Stomach (tissue), 9 donors: ENCODE results near the gene KIRREL3. TPM values are rescaled to one million over a fixed set of nuclear protein-coding genes. Genes with fewer than 3 reads are reported as not detected.

ENCODE experiments used
- DNase-seq, 2 donors: peaks; one replicate each; pipeline versions ENCODE4 v3.0.0 to v3.0.0-alpha.2; 2013 to 2019
- H3K27ac ChIP-seq, 5 donors: fragments of 200-600 bp in 4 of 5; sonication (generic) in 4 of 5; one replicate each; pipeline ENCODE4 v1.5.1; 2013 to 2019; ENCODE audit warnings: mild to moderate bottlenecking in 1 of 5, moderate library complexity in 1 of 5
- H3K27me3 ChIP-seq, 3 donors: fragments of 200-600 bp; sonication (generic); one replicate each; pipeline ENCODE4 v1.5.1; 2017 to 2019; ENCODE audit warnings: mixed run types in 1 of 3
- H3K36me3 ChIP-seq, 4 donors: fragments of 200-600 bp; sonication (generic); 1 replicate in 3 of 4; 2 replicates in 1 of 4; pipeline ENCODE4 v1.5.1; 2016 to 2019
- H3K4me1 ChIP-seq, 4 donors: fragments of 200-600 bp; sonication (generic); one replicate each; pipeline ENCODE4 v1.5.1; 2016 to 2019
- H3K4me3 ChIP-seq, 4 donors: fragments of 200-600 bp; sonication (generic) in 3 of 4; one replicate each; pipeline ENCODE4 v1.5.1; 2016 to 2019; ENCODE audit warnings: mild to moderate bottlenecking in 1 of 4
- H3K9me3 ChIP-seq, 4 donors: fragments of 200-600 bp; sonication (generic); one replicate each; pipeline ENCODE4 v1.5.1; 2016 to 2019
- CTCF ChIP-seq, 7 experiments: fragments of 450-650 bp in 4 of 7; fragments of 200-600 bp in 3 of 7; sonication (generic) in 3 of 7; IDR thresholded peaks; one replicate each; pipeline ENCODE4 v1.5.1; 2016 to 2019; ENCODE audit warnings: antibody characterized with exemption in 7 of 7, control low read depth in 2 of 7, mild to moderate bottlenecking in 1 of 7
- EP300 ChIP-seq: sonication (generic); formaldehyde crosslinking; IDR thresholded peaks from one replicate; pipeline ENCODE4 v1.6.1; 2017; ENCODE audit warnings: antibody characterized with exemption
- POLR2A ChIP-seq, 4 donors: fragments of 450-650 bp; IDR thresholded peaks; one replicate each; pipeline ENCODE4 v1.6.1; 2016; ENCODE audit warnings: antibody characterized with exemption in 4 of 4, control low read depth in 2 of 4, mild to moderate bottlenecking in 1 of 4, moderate library complexity in 1 of 4
- POLR2AphosphoS5 ChIP-seq, 3 donors: sonication (generic); formaldehyde crosslinking; IDR thresholded peaks; one replicate each; pipeline ENCODE4 v1.6.1; 2016; ENCODE audit warnings: antibody characterized with exemption in 3 of 3
- WGBS, 5 donors: extraction: QIAGEN DNeasy Blood & Tissue Kit in 3 of 5; methylation state at CpG; one replicate each; pipeline versions ENCODE4 v1.1.5 to v1.1.7; 2013 to 2018; 5-methylcytosine and 5-hydroxymethylcytosine counted together
- intact Hi-C: fragments of 100-400 bp; cut with DNase I; formaldehyde crosslinking; loops from one replicate; pipeline ENCODE4 v1.15.1; 2023; ENCODE audit warnings: low total_unique reads
- polyA plus RNA-seq, 3 donors: library from polyadenylated mRNA; stranded (reverse); fragments of 200-250 nt; gene quantifications; one replicate each; pipeline ENCODE4 v1.2.3, GENCODE V29; 2013
- total RNA-seq, 5 donors: library from RNA; depleted of rRNA; stranded (reverse); fragments of >200 nt; gene quantifications; one replicate each; pipeline versions ENCODE4 v1.1.0 to v1.2.3, GENCODE V29; 2014 to 2016
- donor health status: healthy with polysubstance abuse.
- donor health status: Bipolar disorder and iron deficiency.
- donor health status: healthy.

The KIRREL3 gene
- total and polyA plus RNA-seq, 8 donors: 0.10 to 1.7 (median 0.38) TPM; not detected in 4

GRCh38 chr11:126627421-126627820 is 373.1 kb downstream of the KIRREL3 start:
- WGBS, 5 donors: 93 to 97% (median 96%) methylated on average over 7 of the region's 7 CpGs
- no peaks in the 10 kb centered on the region for H3K36me3 ChIP-seq
- no peak overlapping the region for H3K4me3 ChIP-seq
- no peaks in the 10 kb centered on the region for H3K9me3 ChIP-seq
- TF ChIP-seq POLR2AphosphoS5 (IDR thresholded peaks at IDR 0.05): no peak
- TF ChIP-seq POLR2A (IDR thresholded peaks at IDR 0.05): no peak
- no peak for TF ChIP-seq CTCF (IDR thresholded peaks at IDR 0.05)
- TF ChIP-seq EP300: no peak
- no peaks in the 10 kb centered on the region for H3K27me3 ChIP-seq
- intact Hi-C loops: no loop called here
- DNase-seq: no peak
- H3K27ac ChIP-seq: no peak overlapping the region
- peaks cover 0 to 6% (median 3%) of the 10 kb centered on the region in 4 donors for H3K4me1 ChIP-seq

- H3K9me3 ChIP-seq: no peaks in the 10 kb centered on the region
- 76 to 88% (median 78%) methylated on average over 7 of the region's 7 CpGs for WGBS, 5 donors
- peaks cover 0 to 6% (median 3%) of the 10 kb centered on the region in 4 donors for H3K4me1 ChIP-seq
- DNase-seq: no peak
- H3K4me3 ChIP-seq: no peak overlapping the region
- H3K27me3 ChIP-seq: no peaks in the 10 kb centered on the region
- TF ChIP-seq POLR2AphosphoS5 (IDR thresholded peaks at IDR 0.05): no peak
- TF ChIP-seq POLR2A (IDR thresholded peaks at IDR 0.05): no peak
- no peak for TF ChIP-seq EP300
- TF ChIP-seq CTCF (IDR thresholded peaks at IDR 0.05): no peak
- no peak overlapping the region for H3K27ac ChIP-seq
- H3K36me3 ChIP-seq: no peaks in the 10 kb centered on the region
- intact Hi-C loops: no loop called here
Measured at GRCh38 chr11:126624506-126624905, 376.1 kb downstream of the KIRREL3 start.

GRCh38 chr11:126619516-126619915 is 381.1 kb downstream of the KIRREL3 start:
- TF ChIP-seq CTCF (IDR thresholded peaks at IDR 0.05): no peak
- no peak for TF ChIP-seq EP300
- no peak for TF ChIP-seq POLR2A (IDR thresholded peaks at IDR 0.05)
- TF ChIP-seq POLR2AphosphoS5 (IDR thresholded peaks at IDR 0.05): no peak
- DNase-seq: no peak
- no peaks in the 10 kb centered on the region for H3K4me1 ChIP-seq
- H3K4me3 ChIP-seq: no peak overlapping the region
- no peaks in the 10 kb centered on the region for H3K36me3 ChIP-seq
- WGBS, 5 donors: 79 to 89% (median 85%) methylated on average over 3 of the region's 3 CpGs
- H3K9me3 ChIP-seq: no peaks in the 10 kb centered on the region
- intact Hi-C loops: no loop called here
- no peak overlapping the region for H3K27ac ChIP-seq
- H3K27me3 ChIP-seq: no peaks in the 10 kb centered on the region

- WGBS, 5 donors: 81 to 95% (median 91%) methylated on average over 11 of the region's 11 CpGs
- peaks cover 0 to 5% (median 0%) of the 10 kb centered on the region in 3 donors for H3K27me3 ChIP-seq
- H3K27ac ChIP-seq: no peak overlapping the region
- H3K4me3 ChIP-seq: no peak overlapping the region
- intact Hi-C loops: no loop called here
- TF ChIP-seq POLR2A (IDR thresholded peaks at IDR 0.05): no peak
- TF ChIP-seq POLR2AphosphoS5 (IDR thresholded peaks at IDR 0.05): no peak
- no peak for TF ChIP-seq CTCF (IDR thresholded peaks at IDR 0.05)
- no peak for TF ChIP-seq EP300
- no peak for DNase-seq
- H3K9me3 ChIP-seq: no peaks in the 10 kb centered on the region
- no peaks in the 10 kb centered on the region for H3K4me1 ChIP-seq
- H3K36me3 ChIP-seq: no peaks in the 10 kb centered on the region
Measured at GRCh38 chr11:126615845-126616244, 384.7 kb downstream of the KIRREL3 start.
